A549 treated with RU486 at 1 μM for 4 hours (cell line): Measurements from ENCODE around the gene OR9A2. TPM values are rescaled to one million over a fixed set of nuclear protein-coding genes. Genes with fewer than 3 reads are reported as not detected.

ENCODE experiments used
- total RNA-seq: library from RNA; stranded (reverse); fragments of 200-300 nt; extraction: Qiagen RNA extraction; gene quantifications from 5 replicates; pipeline ENCODE4 v1.2.3, GENCODE V29; 2022; ENCODE audit warnings: low read depth

The OR9A2 gene, protein sequence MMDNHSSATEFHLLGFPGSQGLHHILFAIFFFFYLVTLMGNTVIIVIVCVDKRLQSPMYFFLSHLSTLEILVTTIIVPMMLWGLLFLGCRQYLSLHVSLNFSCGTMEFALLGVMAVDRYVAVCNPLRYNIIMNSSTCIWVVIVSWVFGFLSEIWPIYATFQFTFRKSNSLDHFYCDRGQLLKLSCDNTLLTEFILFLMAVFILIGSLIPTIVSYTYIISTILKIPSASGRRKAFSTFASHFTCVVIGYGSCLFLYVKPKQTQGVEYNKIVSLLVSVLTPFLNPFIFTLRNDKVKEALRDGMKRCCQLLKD
- not detected in 5 replicates for total RNA-seq

DNA sequence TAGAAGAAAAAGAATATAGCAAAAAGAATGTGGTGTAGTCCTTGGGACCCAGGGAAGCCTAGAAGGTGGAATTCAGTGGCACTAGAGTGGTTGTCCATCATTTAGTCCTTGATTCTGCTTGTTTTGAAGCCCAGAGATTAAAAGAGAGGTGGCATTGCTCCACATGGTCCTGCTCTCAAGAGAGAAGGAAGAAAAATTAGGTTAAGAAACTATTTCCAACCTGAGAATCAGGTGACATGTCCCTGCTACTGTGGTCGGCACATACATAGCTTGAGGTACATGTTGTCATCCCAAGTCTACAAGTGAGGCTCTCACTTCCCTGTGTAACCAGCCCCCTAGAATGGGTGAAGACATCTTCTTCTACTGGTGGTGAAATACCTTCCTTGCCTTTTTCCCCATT is at the start of gene OR9A2:
Gene OR9A2, minus strand, starts transcription at position 101 of the 400 bp plus-strand sequence. Its CDS starts 0 bp downstream, at position 101.

GRCh38 chr7:143052041-143052440 is 25.1 kb upstream of the OR9A2 start, which contains the start of gene OR6V1:
TSS of gene OR6V1 (plus strand) at chr7:143052341. CDS start at chr7:143052341, 0 bp downstream.

Other genes with a start within 250 kb of the OR9A2 start
- 0.35 to 1.1 TPM (median 0.59 TPM) in 5 replicates for gene EPHB6, start 172.1 kb downstream of the OR9A2 start, total RNA-seq
- not detected in 5 replicates for gene TRPV6, start 141.4 kb downstream of the OR9A2 start, total RNA-seq
- gene TRPV5, start 93.4 kb downstream of the OR9A2 start, total RNA-seq: not detected in 5 replicates
- gene LLCFC1, start 87.6 kb downstream of the OR9A2 start, total RNA-seq: not detected in 5 replicates
- not detected in 5 replicates for gene KEL, start 64.8 kb downstream of the OR9A2 start, total RNA-seq
- not detected in 5 replicates for gene OR6V1, start 25.2 kb upstream of the OR9A2 start, total RNA-seq
- gene PIP, start 104.9 kb upstream of the OR9A2 start, total RNA-seq: 0.28 TPM in 1 of 5 replicates, not detected in the others
- gene TAS2R39, start 156.3 kb upstream of the OR9A2 start, total RNA-seq: not detected in 5 replicates
- not detected in 5 replicates for gene TAS2R40, start 194.9 kb upstream of the OR9A2 start, total RNA-seq
- 111 to 134 TPM (median 116 TPM) in 5 replicates for gene GSTK1, start 236.3 kb upstream of the OR9A2 start, total RNA-seq